Measurements from ENCODE around the gene FAM156B.
"Not testable (repeated sequence)": the region's sequence is repeated elsewhere in the genome, so short reads cannot be mapped to it uniquely, and the experiment has no call there.

FAM156B gene

DNA sequence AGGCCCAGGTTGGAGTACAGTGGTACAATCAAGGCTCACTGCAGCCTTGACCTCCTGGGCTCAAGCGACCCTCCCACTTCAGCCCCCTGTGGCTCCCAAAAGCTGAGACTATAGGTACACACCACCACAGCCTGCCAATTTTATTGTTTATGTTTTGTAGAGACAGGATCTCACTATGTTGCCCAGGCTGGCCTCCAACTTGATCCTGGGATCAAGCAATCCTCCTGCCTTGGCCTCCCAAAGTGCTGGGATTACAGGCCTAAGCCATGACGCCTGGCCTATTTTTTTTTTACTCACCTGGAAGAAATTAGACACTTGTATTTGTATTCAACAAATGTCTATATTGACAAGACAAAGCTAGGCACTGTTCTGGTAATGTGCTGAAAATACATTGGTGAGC lies 36.1 kb downstream of the FAM156B start:
- Histone ChIP-seq H3K36me3 (ENCODE audit: insufficient read depth, low read length) (no peaks in the 10 kb centered on the region), H3K27me3 (ENCODE audit: control insufficient read depth in 1 of 2, insufficient read depth in 2 of 2, low read length in 2 of 2) (no peaks in the 10 kb centered on the region), H3K4me3 (ENCODE audit: low read depth in 1 of 2, low read length in 2 of 2) (no peak overlapping the region), H3K9ac (ENCODE audit: low read length) (no peak overlapping the region), H3K9me3 (ENCODE audit: low read length) (no peaks in the 10 kb centered on the region), H3K27ac (ENCODE audit: low read depth, low read length) (no peak overlapping the region), H3K4me1 (ENCODE audit: insufficient read depth, low read length) (peaks cover 5% of the 10 kb centered on the region)

GRCh38 chrX:52933976-52934703 lies 37.0 kb downstream of the FAM156B start:
- H3K27me3 ChIP-seq (ENCODE audit: control insufficient read depth in 1 of 2, insufficient read depth in 2 of 2, low read length in 2 of 2) = no peaks in the 10 kb centered on the region

DNA sequence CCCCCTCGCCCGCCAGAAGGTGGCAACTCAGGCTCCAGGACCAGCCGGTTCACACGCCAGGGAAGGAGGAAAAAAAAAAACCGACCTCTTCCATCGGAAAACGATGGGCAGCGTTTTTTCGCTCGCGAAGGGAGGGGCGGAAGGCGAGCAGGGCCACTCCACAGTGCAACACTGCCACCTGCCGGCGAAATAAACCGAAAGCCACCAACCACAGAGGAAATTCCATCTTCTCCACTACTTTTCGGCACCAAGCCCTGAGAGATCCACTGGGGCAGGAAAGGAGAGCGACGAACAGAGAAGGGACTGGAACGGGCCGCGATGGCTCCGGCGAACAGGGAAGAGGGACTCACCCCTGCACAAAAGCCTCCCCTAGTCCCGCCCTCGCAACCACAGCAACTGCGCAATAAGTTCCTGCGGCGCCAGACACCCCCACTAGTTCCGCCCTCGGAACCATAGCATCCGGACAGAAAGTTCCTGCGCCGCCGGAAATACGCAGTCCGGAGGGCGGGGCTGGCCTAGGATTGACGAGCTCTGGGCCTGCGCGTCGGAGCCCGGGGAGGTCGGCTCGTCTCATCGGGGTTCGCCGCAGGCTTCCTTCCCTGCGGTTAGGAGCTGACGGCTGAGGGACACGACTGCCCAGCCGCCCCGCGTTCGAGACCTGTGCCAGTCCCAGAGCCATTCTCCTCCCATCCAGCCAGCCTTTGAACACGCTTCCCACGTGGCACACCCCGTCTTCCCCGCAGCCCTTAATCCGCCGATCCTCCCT lies 37.8 kb downstream of the FAM156B start:
- H3K27ac ChIP-seq (ENCODE audit: low read depth, low read length) = peak overlapping the region; percentile 98
- peaks cover 5% of the 10 kb centered on the region for H3K4me1 ChIP-seq (ENCODE audit: insufficient read depth, low read length)
- no peaks in the 10 kb centered on the region for H3K9me3 ChIP-seq (ENCODE audit: low read length)
- H3K36me3 ChIP-seq (ENCODE audit: insufficient read depth, low read length) = no peaks in the 10 kb centered on the region
- no peaks in the 10 kb centered on the region for H3K27me3 ChIP-seq (ENCODE audit: control insufficient read depth in 1 of 2, insufficient read depth in 2 of 2, low read length in 2 of 2)
- peak overlapping the region; percentile 62 to 76 for H3K4me3 ChIP-seq (ENCODE audit: low read depth in 1 of 2, low read length in 2 of 2)
- H3K9ac ChIP-seq (ENCODE audit: low read length) = peak overlapping the region; percentile 96

More at GRCh38 chrX:52933976-52934703, 37.0 kb downstream of the FAM156B start:
- Histone ChIP-seq H3K4me3 (ENCODE audit: low read depth in 1 of 2, low read length in 2 of 2) (peak overlapping the region; percentile 62 to 76), H3K9ac (ENCODE audit: low read length) (peak overlapping the region; percentile 96), H3K4me1 (ENCODE audit: insufficient read depth, low read length) (peaks cover 5% of the 10 kb centered on the region), H3K27ac (ENCODE audit: low read depth, low read length) (peak overlapping the region; percentile 98), H3K36me3 (ENCODE audit: insufficient read depth, low read length) (no peaks in the 10 kb centered on the region), H3K9me3 (ENCODE audit: low read length) (no peaks in the 10 kb centered on the region)

GRCh38 chrX:52935470-52935784 lies 38.3 kb downstream of the FAM156B start:
- peak overlapping the region; percentile 62 to 76 for H3K4me3 ChIP-seq (ENCODE audit: low read depth in 1 of 2, low read length in 2 of 2)
- H3K9me3 ChIP-seq (ENCODE audit: low read length) = not testable (repeated sequence)
- peak overlapping the region; percentile 98 for H3K27ac ChIP-seq (ENCODE audit: low read depth, low read length)

DNA sequence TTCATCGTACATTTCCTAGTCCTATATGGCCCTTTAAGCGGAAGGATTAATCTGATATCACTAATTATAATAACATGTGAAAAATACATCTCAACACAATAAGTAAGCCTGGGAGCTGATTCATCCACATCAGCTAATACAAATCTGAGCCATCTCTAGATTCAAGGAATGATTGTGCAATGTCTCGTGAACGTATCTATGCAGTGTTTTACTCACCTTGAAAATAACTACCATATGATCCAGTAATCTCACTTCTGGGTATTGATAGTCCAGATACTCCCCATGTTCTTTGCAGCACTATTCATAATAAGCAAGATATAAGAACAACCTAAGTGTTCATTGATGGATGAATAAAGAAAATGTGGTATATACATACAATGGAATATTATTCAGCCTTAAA lies 43.6 kb downstream of the FAM156B start:
- H3K36me3 ChIP-seq (ENCODE audit: insufficient read depth, low read length); H3K4me1 ChIP-seq (ENCODE audit: insufficient read depth, low read length); H3K27ac ChIP-seq (ENCODE audit: low read depth, low read length); H3K27me3 ChIP-seq (ENCODE audit: control insufficient read depth in 1 of 2, insufficient read depth in 2 of 2, low read length in 2 of 2); H3K9me3 ChIP-seq (ENCODE audit: low read length); H3K9ac ChIP-seq (ENCODE audit: low read length); H3K4me3 ChIP-seq (ENCODE audit: low read depth in 1 of 2, low read length in 2 of 2): not testable (repeated sequence)

More at GRCh38 chrX:52935470-52935784, 38.3 kb downstream of the FAM156B start:
- H3K9ac ChIP-seq (ENCODE audit: low read length) = peak overlapping the region; percentile 96
- not testable (repeated sequence) for H3K27me3 ChIP-seq (ENCODE audit: control insufficient read depth in 1 of 2, insufficient read depth in 2 of 2, low read length in 2 of 2); H3K4me1 ChIP-seq (ENCODE audit: insufficient read depth, low read length); H3K36me3 ChIP-seq (ENCODE audit: insufficient read depth, low read length)

DNA sequence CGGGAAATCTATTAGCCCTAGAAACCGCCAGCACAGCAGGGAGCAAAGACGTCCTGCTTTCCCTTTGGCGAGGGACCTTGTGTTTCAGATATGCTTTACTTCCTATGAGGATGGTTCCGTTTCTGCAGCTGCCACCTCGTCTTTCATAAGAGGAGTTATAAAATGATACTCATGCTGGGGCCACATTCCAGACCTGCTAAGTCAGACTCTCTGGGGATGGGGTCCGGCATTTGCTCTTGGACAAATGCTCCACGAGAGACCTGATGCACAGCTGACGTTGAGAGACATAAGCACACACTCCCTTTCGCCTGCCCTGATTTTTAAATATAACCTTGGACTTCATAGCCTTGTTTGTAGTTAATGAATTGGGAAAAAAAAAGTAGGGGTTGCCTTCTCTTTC lies 44.6 kb downstream of the FAM156B start:
- not testable (repeated sequence) for H3K27me3 ChIP-seq (ENCODE audit: control insufficient read depth in 1 of 2, insufficient read depth in 2 of 2, low read length in 2 of 2); H3K27ac ChIP-seq (ENCODE audit: low read depth, low read length); H3K4me3 ChIP-seq (ENCODE audit: low read depth in 1 of 2, low read length in 2 of 2); H3K36me3 ChIP-seq (ENCODE audit: insufficient read depth, low read length); H3K9me3 ChIP-seq (ENCODE audit: low read length); H3K9ac ChIP-seq (ENCODE audit: low read length); H3K4me1 ChIP-seq (ENCODE audit: insufficient read depth, low read length)

GRCh38 chrX:52945838-52946494 lies 48.8 kb downstream of the FAM156B start:
- H3K9ac ChIP-seq (ENCODE audit: low read length); H3K27me3 ChIP-seq (ENCODE audit: control insufficient read depth in 1 of 2, insufficient read depth in 2 of 2, low read length in 2 of 2); H3K27ac ChIP-seq (ENCODE audit: low read depth, low read length); H3K4me3 ChIP-seq (ENCODE audit: low read depth in 1 of 2, low read length in 2 of 2); H3K36me3 ChIP-seq (ENCODE audit: insufficient read depth, low read length); H3K9me3 ChIP-seq (ENCODE audit: low read length); H3K4me1 ChIP-seq (ENCODE audit: insufficient read depth, low read length): not testable (repeated sequence)

GRCh38 chrX:52947501-52947900 lies 50.4 kb downstream of the FAM156B start:
- not testable (repeated sequence) for H3K36me3 ChIP-seq (ENCODE audit: insufficient read depth, low read length); H3K9me3 ChIP-seq (ENCODE audit: low read length); H3K27ac ChIP-seq (ENCODE audit: low read depth, low read length); H3K4me1 ChIP-seq (ENCODE audit: insufficient read depth, low read length); H3K4me3 ChIP-seq (ENCODE audit: low read depth in 1 of 2, low read length in 2 of 2); H3K27me3 ChIP-seq (ENCODE audit: control insufficient read depth in 1 of 2, insufficient read depth in 2 of 2, low read length in 2 of 2); H3K9ac ChIP-seq (ENCODE audit: low read length)

DNA sequence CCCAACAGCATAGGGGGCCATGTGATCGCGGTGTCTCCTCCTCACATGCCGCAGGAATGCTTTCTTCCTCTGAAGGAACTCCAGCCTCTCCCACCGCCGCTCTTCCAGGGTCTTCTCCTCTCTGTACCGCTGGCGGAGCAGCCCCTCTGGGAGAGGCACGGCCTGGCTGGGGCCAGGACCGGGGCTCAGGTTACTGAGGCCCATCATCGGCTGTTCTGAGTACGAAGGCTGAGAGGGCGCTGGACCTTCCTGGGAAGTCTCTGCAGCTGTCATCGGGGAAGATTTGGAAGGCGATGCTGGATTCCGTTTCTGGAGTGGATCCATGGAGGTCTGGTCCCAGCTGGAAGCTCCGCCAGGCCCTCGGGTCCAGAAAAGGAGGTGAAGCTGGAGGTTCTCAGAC lies 51.1 kb downstream of the FAM156B start:
- not testable (repeated sequence) for H3K4me1 ChIP-seq (ENCODE audit: insufficient read depth, low read length); H3K4me3 ChIP-seq (ENCODE audit: low read depth in 1 of 2, low read length in 2 of 2); H3K9ac ChIP-seq (ENCODE audit: low read length); H3K9me3 ChIP-seq (ENCODE audit: low read length); H3K36me3 ChIP-seq (ENCODE audit: insufficient read depth, low read length); H3K27me3 ChIP-seq (ENCODE audit: control insufficient read depth in 1 of 2, insufficient read depth in 2 of 2, low read length in 2 of 2); H3K27ac ChIP-seq (ENCODE audit: low read depth, low read length)

DNA sequence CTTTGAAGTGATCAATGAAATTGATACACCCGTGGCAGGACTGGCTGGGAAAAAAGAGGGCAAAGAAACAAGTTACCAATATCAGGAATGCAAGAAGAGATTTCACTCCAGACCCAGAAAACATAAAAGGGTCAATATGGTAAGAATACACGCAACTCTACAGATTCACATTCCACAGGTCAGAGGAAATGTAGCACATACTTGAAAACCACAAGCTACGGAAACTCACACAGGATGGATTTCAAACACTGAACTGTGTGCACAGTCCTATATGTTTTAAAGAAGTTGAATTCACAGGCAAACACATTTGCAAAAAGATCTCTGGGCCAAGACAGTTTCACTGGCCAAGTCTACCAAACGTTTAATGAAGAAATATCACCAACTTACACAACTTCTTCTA lies 52.2 kb downstream of the FAM156B start:
- not testable (repeated sequence) for H3K9ac ChIP-seq (ENCODE audit: low read length); H3K4me1 ChIP-seq (ENCODE audit: insufficient read depth, low read length); H3K4me3 ChIP-seq (ENCODE audit: low read depth in 1 of 2, low read length in 2 of 2); H3K27ac ChIP-seq (ENCODE audit: low read depth, low read length); H3K36me3 ChIP-seq (ENCODE audit: insufficient read depth, low read length); H3K27me3 ChIP-seq (ENCODE audit: control insufficient read depth in 1 of 2, insufficient read depth in 2 of 2, low read length in 2 of 2); H3K9me3 ChIP-seq (ENCODE audit: low read length)

GRCh38 chrX:52949884-52950283 lies 52.8 kb downstream of the FAM156B start:
- H3K9me3 ChIP-seq (ENCODE audit: low read length); H3K4me3 ChIP-seq (ENCODE audit: low read depth in 1 of 2, low read length in 2 of 2); H3K4me1 ChIP-seq (ENCODE audit: insufficient read depth, low read length); H3K27me3 ChIP-seq (ENCODE audit: control insufficient read depth in 1 of 2, insufficient read depth in 2 of 2, low read length in 2 of 2); H3K27ac ChIP-seq (ENCODE audit: low read depth, low read length); H3K9ac ChIP-seq (ENCODE audit: low read length); H3K36me3 ChIP-seq (ENCODE audit: insufficient read depth, low read length): not testable (repeated sequence)
